ENCODE measurements around the gene TLDC2. TPM values are rescaled to one million over a fixed set of nuclear protein-coding genes. Genes with fewer than 3 reads are reported as not detected.

The TLDC2 gene
- polyA plus RNA-seq, 1 donor from 2014 or later = not detected

GRCh38 chr20:36924167-36925045 is 48.5 kb downstream of the TLDC2 start:
- TF ChIP-seq TAF1 (IDR thresholded peaks at IDR 0.05; ENCODE audit: low read depth) = no peak
- TF ChIP-seq RAD21 (conservative IDR thresholded peaks at IDR 0.05) = no peak
- no peak for TF ChIP-seq EZH2 (IDR thresholded peaks at IDR 0.05; ENCODE audit: borderline replicate concordance, insufficient read depth, low read length, poor library complexity, severe bottlenecking)
- TF ChIP-seq REST (IDR thresholded peaks at IDR 0.05; ENCODE audit: borderline replicate concordance) = no peak
- Histone ChIP-seq H3K9me2 (ENCODE audit: insufficient read depth, low read length) (no peaks in the 10 kb centered on the region), H3K36me3 (ENCODE audit: insufficient read depth, low read length) (no peaks in the 10 kb centered on the region), H3K9ac (ENCODE audit: low read length) (no peak overlapping the region), H3K4me3 (ENCODE audit: low read length) (no peak overlapping the region), H3K27ac (ENCODE audit: low read length) (no peak overlapping the region), H3K79me2 (replicated peaks; ENCODE audit: insufficient read depth, low read length) (no peaks in the 10 kb centered on the region), H3K4me2 (ENCODE audit: low read length) (no peak overlapping the region), H4K20me1 (ENCODE audit: insufficient read depth) (no peaks in the 10 kb centered on the region), H3F3A (ENCODE audit: insufficient read depth, low read length, poor library complexity, severe bottlenecking) (no peaks in the 10 kb centered on the region), H3K27me3 (ENCODE audit: insufficient read depth, low read depth, low read length) (no peaks in the 10 kb centered on the region), H3K9me3 (ENCODE audit: low read length) (no peaks in the 10 kb centered on the region), H2AFZ (ENCODE audit: low read depth, low read length) (no peak overlapping the region)

- Histone ChIP-seq H3K27ac (ENCODE audit: low read length) (no peak overlapping the region), H3K9me3 (ENCODE audit: low read length) (no peaks in the 10 kb centered on the region), H3K79me2 (replicated peaks; ENCODE audit: insufficient read depth, low read length) (no peaks in the 10 kb centered on the region), H3K4me3 (ENCODE audit: low read length) (no peak overlapping the region), H3F3A (ENCODE audit: insufficient read depth, low read length, poor library complexity, severe bottlenecking) (no peaks in the 10 kb centered on the region), H2AFZ (ENCODE audit: low read depth, low read length) (no peak overlapping the region), H3K27me3 (ENCODE audit: insufficient read depth, low read depth, low read length) (no peaks in the 10 kb centered on the region), H3K4me2 (ENCODE audit: low read length) (no peak overlapping the region), H3K36me3 (ENCODE audit: insufficient read depth, low read length) (no peaks in the 10 kb centered on the region), H4K20me1 (ENCODE audit: insufficient read depth) (no peaks in the 10 kb centered on the region), H3K9ac (ENCODE audit: low read length) (no peak overlapping the region), H3K9me2 (ENCODE audit: insufficient read depth, low read length) (no peaks in the 10 kb centered on the region)
- TF ChIP-seq POLR2AphosphoS5 (IDR thresholded peaks at IDR 0.05) (no peak), EZH2 (IDR thresholded peaks at IDR 0.05; ENCODE audit: borderline replicate concordance, insufficient read depth, low read length, poor library complexity, severe bottlenecking) (no peak), SMC3 (conservative IDR thresholded peaks at IDR 0.05; ENCODE audit: poor library complexity) (no peak), MXI1 (conservative IDR thresholded peaks at IDR 0.05; ENCODE audit: poor library complexity, severe bottlenecking) (no peak), RAD21 (conservative IDR thresholded peaks at IDR 0.05) (no peak), CTCF (IDR thresholded peaks at IDR 0.05; ENCODE audit: poor library complexity, severe bottlenecking) (no peak), TAF1 (IDR thresholded peaks at IDR 0.05; ENCODE audit: low read depth) (no peak), REST (IDR thresholded peaks at IDR 0.05; ENCODE audit: borderline replicate concordance) (no peak), EP300 (conservative IDR thresholded peaks at IDR 0.05; ENCODE audit: poor library complexity, severe bottlenecking) (no peak)
These were observed 49.3 kb downstream of the TLDC2 start for GRCh38 chr20:36925234-36925633.

Measured in neural cell (in vitro differentiated cells).